Rectal smooth muscle tissue (tissue), 1 donor: ENCODE measurements around the gene OR12D3.
"Not testable (repeated sequence)": the region's sequence is repeated elsewhere in the genome, so short reads cannot be mapped to it uniquely, and the experiment has no call there.

Experiments used
- H3K27ac ChIP-seq: one replicate; pipeline ENCODE4 v1.7.0; 2013; ENCODE audit warnings: low read depth, low read length, inconsistent platforms
- H3K27me3 ChIP-seq: one replicate; pipeline ENCODE4 v1.7.0; 2013; ENCODE audit warnings: low read length; ENCODE audit not compliant: control insufficient read depth, insufficient read depth
- H3K36me3 ChIP-seq: one replicate; pipeline ENCODE4 v1.7.0; 2013; ENCODE audit warnings: low read length; ENCODE audit not compliant: control insufficient read depth, insufficient read depth
- H3K4me1 ChIP-seq: one replicate; pipeline ENCODE4 v1.7.0; 2013; ENCODE audit warnings: low read length; ENCODE audit not compliant: control insufficient read depth, insufficient read depth
- H3K4me3 ChIP-seq: one replicate; pipeline ENCODE4 v1.7.0; 2013; ENCODE audit warnings: low read length
- H3K9ac ChIP-seq: one replicate; pipeline ENCODE4 v1.7.0; 2013; ENCODE audit warnings: low read length

Gene OR12D3

DNA sequence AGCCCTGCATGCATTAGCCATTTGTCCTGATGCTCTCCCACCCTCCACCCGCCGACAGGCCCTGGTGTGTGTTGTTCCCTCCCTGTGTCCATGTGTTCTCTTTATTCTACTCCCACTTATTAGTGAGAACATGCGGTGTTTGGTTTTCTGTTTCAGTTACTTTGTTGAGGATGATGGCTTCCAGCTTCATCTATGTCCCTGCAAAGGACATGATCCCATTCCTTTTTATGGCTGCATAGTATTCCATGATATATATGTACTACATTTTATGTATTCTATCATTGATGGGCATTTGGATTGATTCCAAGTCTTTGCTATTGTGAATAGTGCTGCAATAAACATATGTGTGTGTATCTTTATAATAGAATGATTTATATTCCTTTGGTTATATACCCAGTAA lies 25.7 kb downstream of the OR12D3 start:
- not testable (repeated sequence) for H3K4me3 ChIP-seq, H3K9ac ChIP-seq, H3K4me1 ChIP-seq, H3K27me3 ChIP-seq, H3K36me3 ChIP-seq, H3K27ac ChIP-seq

GRCh38 chr6:29345380-29345779 lies 29.7 kb downstream of the OR12D3 start:
- Histone ChIP-seq H3K4me3 (no peak overlapping the region), H3K27me3 (no peaks in the 10 kb centered on the region), H3K36me3 (no peaks in the 10 kb centered on the region), H3K27ac (no peak overlapping the region), H3K9ac (no peak overlapping the region), H3K4me1 (no peaks in the 10 kb centered on the region)

GRCh38 chr6:29336269-29336668 lies 38.8 kb downstream of the OR12D3 start:
- no peaks in the 10 kb centered on the region for H3K4me1 ChIP-seq
- H3K4me3 ChIP-seq = no peak overlapping the region
- H3K27me3 ChIP-seq = no peaks in the 10 kb centered on the region
- H3K27ac ChIP-seq = no peak overlapping the region
- no peaks in the 10 kb centered on the region for H3K36me3 ChIP-seq
- H3K9ac ChIP-seq = no peak overlapping the region

DNA sequence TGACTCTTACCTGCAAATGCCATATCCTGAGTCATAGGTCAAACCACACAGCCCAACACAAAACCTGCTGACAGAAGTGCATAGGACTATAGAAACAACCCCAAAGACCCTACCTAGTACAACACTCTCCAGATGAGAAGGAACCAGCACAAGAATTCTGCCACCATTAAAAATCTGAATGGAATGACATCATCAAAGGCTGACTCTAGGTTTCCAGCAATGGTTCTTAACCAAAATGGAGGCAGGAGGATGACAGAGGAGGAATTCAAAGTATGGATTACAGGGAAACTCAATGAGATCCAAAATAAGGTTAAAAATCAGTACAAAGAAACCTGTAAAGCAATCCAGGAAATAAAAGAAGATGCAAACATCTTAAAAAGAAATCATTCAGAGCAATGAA lies 42.4 kb downstream of the OR12D3 start:
- H3K4me1 ChIP-seq = no peaks in the 10 kb centered on the region
- H3K27me3 ChIP-seq = no peaks in the 10 kb centered on the region
- H3K4me3 ChIP-seq = no peak overlapping the region
- no peak overlapping the region for H3K9ac ChIP-seq
- no peaks in the 10 kb centered on the region for H3K36me3 ChIP-seq
- no peak overlapping the region for H3K27ac ChIP-seq

GRCh38 chr6:29325777-29326176 lies 49.3 kb downstream of the OR12D3 start:
- Histone ChIP-seq H3K4me3 (no peak overlapping the region), H3K27ac (no peak overlapping the region), H3K27me3 (no peaks in the 10 kb centered on the region), H3K36me3 (no peaks in the 10 kb centered on the region), H3K4me1 (no peaks in the 10 kb centered on the region), H3K9ac (no peak overlapping the region)
